K562 (cell line): ENCODE results near the gene GP1BA. TPM values are rescaled to one million over a fixed set of nuclear protein-coding genes. Genes with fewer than 3 reads are reported as not detected.

Experiments
- ATAC-seq: fragments of 200-7000 bp; cut with Tn5 transposase; 3 replicates; pipeline ENCODE4 v1.9.1; 2020; ENCODE audit warnings: moderate library complexity
- BruUV-seq: library from RNA; stranded (reverse); fragments of 400-500 nt; replicated peaks from 2 replicates; lab custom pipeline; 2021; lab: Mats Ljungman, UMichigan
- CTCF ChIA-PET: fragments of 300-600 bp; formaldehyde crosslinking; extraction: SDS; loops from one replicate; lab custom pipeline; 2021; ENCODE audit warnings: low intra/inter-chr PET ratio; lab: Yijun Ruan, JAX
- POLR2A ChIA-PET: fragments of 300-600, 350-650 bp; sonication (Branson Sonifier 250); formaldehyde crosslinking; extraction: SDS; loops from one replicate; lab custom pipeline; 2021; ENCODE audit warnings: antibody characterized with exemption, inconsistent platforms; lab: Yijun Ruan, JAX
- DNase-seq, 4 experiments: peaks; one replicate each; pipeline versions ENCODE4 v3.0.0 to v3.0.0-alpha.2; 2011 to 2018; ENCODE audit warnings: low spot score in 3 of 4, mixed read lengths in 3 of 4; ENCODE audit errors: extremely low read depth in 1 of 4
- FAIRE-seq: peaks from 2 replicates; lab custom pipeline; 2011; peaks lifted over from hg19 to GRCh38; lab: Jason Lieb, UNC
- H2AFZ ChIP-seq: 2 replicates; pipeline ENCODE4 v1.6.0; 2011; ENCODE audit warnings: low read depth, low read length, control low read depth, inconsistent platforms
- H3K27ac ChIP-seq: fragments of 200-600 bp; 3 replicates; pipeline ENCODE4 v1.8.0; 2011; ENCODE audit warnings: low read depth, mild to moderate bottlenecking, control low read depth, inconsistent platforms, low read length, moderate library complexity, mixed read lengths; ENCODE audit errors: extremely low read depth
- H3K27me3 ChIP-seq, 2 experiments: fragments of 300-600 bp in 1 of 2; 2 replicates in 1 of 2; 3 replicates in 1 of 2; pipeline versions ENCODE4 v1.6.0 to v1.8.0; 2011; ENCODE audit warnings: inconsistent platforms in 2 of 2, low read length in 2 of 2, mild to moderate bottlenecking in 1 of 2, mixed read lengths in 1 of 2, moderate library complexity in 1 of 2; ENCODE audit not compliant: control insufficient read depth in 2 of 2, insufficient read depth in 2 of 2
- H3K36me3 ChIP-seq: fragments of 300-600 bp; 3 replicates; pipeline ENCODE4 v1.8.0; 2011; ENCODE audit warnings: mild to moderate bottlenecking, low read length, inconsistent platforms; ENCODE audit not compliant: control insufficient read depth, insufficient read depth
- H3K4me1 ChIP-seq, 2 experiments: fragments of 200-600 bp in 1 of 2; replicated peaks in 1 of 2; 2 replicates in 1 of 2; 3 replicates in 1 of 2; pipeline versions ENCODE4 v1.5.1 to v1.8.0; 2011; ENCODE audit warnings: inconsistent platforms in 2 of 2, low read length in 2 of 2, mild to moderate bottlenecking in 1 of 2, mixed read lengths in 1 of 2, moderate library complexity in 1 of 2; ENCODE audit not compliant: control insufficient read depth in 2 of 2, insufficient read depth in 2 of 2
- H3K4me2 ChIP-seq: 2 replicates; pipeline ENCODE4 v1.6.1; 2011; ENCODE audit warnings: low read length, control low read depth, inconsistent platforms, mixed read lengths; ENCODE audit not compliant: insufficient read depth
- H3K4me3 ChIP-seq: fragments of 200-600 bp; sonication (generic), shearing (Covaris generic); 2 replicates; pipeline ENCODE4 v1.5.1; 2016; ENCODE audit warnings: control low read depth, inconsistent platforms
- H3K79me2 ChIP-seq: fragments of 200-600 bp; 3 replicates; pipeline ENCODE4 v1.8.0; 2011; ENCODE audit warnings: low read length, inconsistent platforms; ENCODE audit not compliant: control insufficient read depth, insufficient read depth
- H3K9ac ChIP-seq, 2 experiments: 2 replicates each; pipeline versions ENCODE4 v1.6.0 to v1.6.1; 2011; ENCODE audit warnings: low read depth in 2 of 2, low read length in 2 of 2, control low read depth in 1 of 2, inconsistent platforms in 1 of 2, mild to moderate bottlenecking in 1 of 2, mixed read lengths in 1 of 2; ENCODE audit not compliant: insufficient read depth in 1 of 2
- H3K9me1 ChIP-seq: one replicate; pipeline ENCODE4 v1.6.0; 2011; ENCODE audit warnings: inconsistent platforms, mild to moderate bottlenecking, low read length, moderate library complexity; ENCODE audit not compliant: control insufficient read depth, insufficient read depth
- H3K9me3 ChIP-seq: replicated peaks from 2 replicates; pipeline ENCODE4 v1.5.1; 2011; ENCODE audit warnings: low read depth, low read length, inconsistent platforms; ENCODE audit not compliant: control insufficient read depth, insufficient read depth
- H4K20me1 ChIP-seq: replicated peaks from 2 replicates; pipeline ENCODE4 v1.6.1; 2011; ENCODE audit warnings: low read length, inconsistent platforms, mixed read lengths; ENCODE audit not compliant: control insufficient read depth, insufficient read depth
- ESRRB ChIP-seq: fragments of 250-450 bp; sonication (Bioruptor Pico); IDR thresholded peaks from 2 replicates; pipeline ENCODE4 v1.5.0; 2020; ENCODE audit warnings: mild to moderate bottlenecking, moderate library complexity, borderline replicate concordance
- KAT2B ChIP-seq: IDR thresholded peaks from one replicate; pipeline ENCODE4 v1.6.1; 2012; ENCODE audit warnings: low read depth, mild to moderate bottlenecking, control low read depth, inconsistent platforms, low read length, moderate library complexity
- RBM15 ChIP-seq: fragments of 200-400 bp; formaldehyde crosslinking; IDR thresholded peaks from 2 replicates; pipeline ENCODE4 v1.6.1; 2018; ENCODE audit warnings: mild to moderate bottlenecking, low read length, moderate library complexity; ENCODE audit not compliant: insufficient read depth
- RBM25 ChIP-seq: fragments of 200-400 bp; formaldehyde crosslinking; IDR thresholded peaks from 2 replicates; pipeline ENCODE4 v1.6.1; 2018; ENCODE audit warnings: low read length, low read depth, moderate library complexity; ENCODE audit not compliant: severe bottlenecking
- SIN3A ChIP-seq, 2 experiments: fragments of 150-350 bp in 1 of 2; IDR thresholded peaks; 2 replicates each; pipeline ENCODE4 v1.6.1; 2011 to 2016; ENCODE audit warnings: borderline replicate concordance in 2 of 2, low read depth in 2 of 2, low read length in 2 of 2, mild to moderate bottlenecking in 2 of 2, moderate library complexity in 2 of 2; ENCODE audit not compliant: control insufficient read depth in 1 of 2
- ZNF311 ChIP-seq: fragments of 250-450 bp; sonication (Bioruptor Pico); IDR thresholded peaks from 2 replicates; pipeline ENCODE4 v1.4.0; 2020; ENCODE audit warnings: mild to moderate bottlenecking, moderate library complexity
- WGBS: fragments of 100-300 bp; shearing (Covaris generic); methylation state at CpG from one replicate; pipeline ENCODE4 v1.1.6; 2016; ENCODE audit warnings: low coverage, mixed read lengths; ENCODE audit not compliant: insufficient coverage; ENCODE audit errors: missing lambda C conversion rate; 5-methylcytosine and 5-hydroxymethylcytosine counted together
- in situ Hi-C: fragments of 300-500 bp; cut with MboI; formaldehyde crosslinking; loops from 4 replicates; pipeline ENCODE4 v1.15.0; 2018; ENCODE audit warnings: inconsistent platforms, mixed read lengths
- intact Hi-C: fragments of 100-400 bp; cut with micrococcal nuclease; formaldehyde crosslinking; loops from 2 replicates; pipeline ENCODE4 v1.14.2; 2022
- polyA plus RNA-seq, 8 experiments: library from polyadenylated mRNA; depleted of rRNA in 4 of 8; stranded (reverse) in 5 of 8; unstranded in 3 of 8; fragments of >200 nt; fragmentation: Nextera tagmentation in 2 of 8; fragmentation: Illumina TruSeq in 1 of 8; extraction: Ambion mirVana in 2 of 8; extraction: Trizol in 1 of 8; gene quantifications; 2 replicates each; pipeline versions ENCODE4 v1.2.1 to v1.2.3, GENCODE V29; 2011 to 2014; ENCODE audit warnings: inconsistent platforms in 1 of 8, missing spikeins in 1 of 8
- total RNA-seq, 7 experiments: library from RNA; depleted of rRNA in 6 of 7; stranded (reverse); fragments of >200 nt in 6 of 7; fragmentation: Illumina TruSeq in 2 of 7; extraction: Trizol in 2 of 7; gene quantifications; 2 replicates each; pipeline versions ENCODE4 v1.2.1 to v1.2.3, GENCODE V29; 2011 to 2021; ENCODE audit warnings: low replicate concordance in 1 of 7
- TF ChIP-seq, protein P1 (sequence below): fragments of 200-600 bp; sonication (generic); IDR thresholded peaks from one replicate; pipeline ENCODE4 v1.6.1; 2012; ENCODE audit warnings: mild to moderate bottlenecking, low read depth, low read length, inconsistent platforms
- TF ChIP-seq, protein P2 (sequence below): fragments of 450-650 bp; formaldehyde crosslinking; IDR thresholded peaks from 2 replicates; pipeline ENCODE4 v1.4.0; 2020; ENCODE audit warnings: mild to moderate bottlenecking

The GP1BA gene
- total and polyA plus RNA-seq, 9 of the 15 experiments (the other 6 are each of a cell fraction or from before 2014, with no cell fraction given), result 0.01 TPM; not detected in 8

DNA sequence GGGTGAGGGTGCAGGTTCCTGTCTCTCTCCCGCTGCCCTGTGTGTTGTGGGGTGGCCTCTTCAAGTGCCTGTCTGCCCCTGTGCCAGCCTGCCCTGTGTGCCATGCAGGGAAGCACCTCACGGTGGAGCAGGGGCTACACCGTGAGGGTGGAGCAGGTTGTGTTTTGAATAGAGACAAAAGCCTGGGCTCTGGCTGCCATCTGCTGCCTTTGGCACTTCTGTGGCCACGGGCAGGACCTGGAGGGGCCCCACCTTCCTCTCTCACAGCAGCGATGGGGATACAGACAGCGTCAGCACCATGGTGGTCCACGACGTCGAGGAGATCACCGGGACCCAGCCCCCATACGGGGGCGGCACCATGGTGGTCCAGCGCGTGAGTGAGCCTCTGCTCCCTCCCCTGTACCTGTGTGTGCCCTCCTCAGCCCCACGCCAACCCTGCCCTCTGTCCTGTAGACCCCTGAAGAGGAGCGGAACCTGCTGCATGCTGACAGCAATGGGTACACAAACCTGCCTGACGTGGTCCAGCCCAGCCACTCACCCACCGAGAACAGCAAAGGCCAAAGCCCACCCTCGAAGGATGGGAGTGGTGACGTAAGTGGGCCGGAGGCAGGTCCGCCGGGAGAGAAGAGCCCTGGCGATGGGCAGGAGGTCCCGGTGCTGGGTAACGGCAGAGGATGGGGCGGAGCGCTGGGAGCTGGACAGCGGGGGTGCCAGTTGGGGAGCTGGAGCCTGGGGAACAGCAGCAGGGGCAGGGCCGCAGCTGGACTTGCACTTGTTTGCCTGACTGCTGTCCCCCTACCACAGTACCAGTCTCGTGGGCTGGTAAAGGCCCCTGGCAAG is 38.1 kb upstream of the GP1BA start:
- Histone ChIP-seq H3K4me3 (no peak overlapping the region), H3K79me2 (no peaks in the 10 kb centered on the region), H3K9me3 (no peaks in the 10 kb centered on the region), H3K9ac (no peak overlapping the region), H2AFZ (no peak overlapping the region), H3K9me1 (no peaks in the 10 kb centered on the region), H3K27ac (no peak overlapping the region), H3K4me2 (no peak overlapping the region), H3K27me3 (no peaks in the 10 kb centered on the region), H4K20me1 (0 out of 2 replicates have a peak, but pooled peaks cover 1% of the 10 kb centered on the region), H3K4me1 (peaks cover 0 to 23% of the 10 kb centered on the region in 2 experiments; a peak in 2 of 5 replicates), H3K36me3 (peaks cover 71% of the 10 kb centered on the region; the same call in 2 of the 3 replicates)
- ATAC-seq, result no peak
- FAIRE-seq, result no peak
- POLR2A ChIA-PET, result no interaction called here
- intact Hi-C loops, result no loop called here
- 96% methylated on average over 12 of the region's 31 CpGs for WGBS
- in situ Hi-C loops, result no loop called here
- no TSS peak for BruUV-seq
- CTCF ChIA-PET, result no interaction called here
- DNase-seq, result no peak
- TF ChIP-seq KAT2B (no peak), RBM25 (no peak), RBM15 (no peak), ESRRB (no peak), SIN3A (IDR thresholded peaks at IDR 0.05; ENCODE audit: borderline replicate concordance in 2 of 2, control insufficient read depth in 1 of 2, low read depth in 2 of 2, low read length in 2 of 2) (no peak), ZNF311 (CRISPR knock-in tag) (no peak)
- TF ChIP-seq, protein P1, sequence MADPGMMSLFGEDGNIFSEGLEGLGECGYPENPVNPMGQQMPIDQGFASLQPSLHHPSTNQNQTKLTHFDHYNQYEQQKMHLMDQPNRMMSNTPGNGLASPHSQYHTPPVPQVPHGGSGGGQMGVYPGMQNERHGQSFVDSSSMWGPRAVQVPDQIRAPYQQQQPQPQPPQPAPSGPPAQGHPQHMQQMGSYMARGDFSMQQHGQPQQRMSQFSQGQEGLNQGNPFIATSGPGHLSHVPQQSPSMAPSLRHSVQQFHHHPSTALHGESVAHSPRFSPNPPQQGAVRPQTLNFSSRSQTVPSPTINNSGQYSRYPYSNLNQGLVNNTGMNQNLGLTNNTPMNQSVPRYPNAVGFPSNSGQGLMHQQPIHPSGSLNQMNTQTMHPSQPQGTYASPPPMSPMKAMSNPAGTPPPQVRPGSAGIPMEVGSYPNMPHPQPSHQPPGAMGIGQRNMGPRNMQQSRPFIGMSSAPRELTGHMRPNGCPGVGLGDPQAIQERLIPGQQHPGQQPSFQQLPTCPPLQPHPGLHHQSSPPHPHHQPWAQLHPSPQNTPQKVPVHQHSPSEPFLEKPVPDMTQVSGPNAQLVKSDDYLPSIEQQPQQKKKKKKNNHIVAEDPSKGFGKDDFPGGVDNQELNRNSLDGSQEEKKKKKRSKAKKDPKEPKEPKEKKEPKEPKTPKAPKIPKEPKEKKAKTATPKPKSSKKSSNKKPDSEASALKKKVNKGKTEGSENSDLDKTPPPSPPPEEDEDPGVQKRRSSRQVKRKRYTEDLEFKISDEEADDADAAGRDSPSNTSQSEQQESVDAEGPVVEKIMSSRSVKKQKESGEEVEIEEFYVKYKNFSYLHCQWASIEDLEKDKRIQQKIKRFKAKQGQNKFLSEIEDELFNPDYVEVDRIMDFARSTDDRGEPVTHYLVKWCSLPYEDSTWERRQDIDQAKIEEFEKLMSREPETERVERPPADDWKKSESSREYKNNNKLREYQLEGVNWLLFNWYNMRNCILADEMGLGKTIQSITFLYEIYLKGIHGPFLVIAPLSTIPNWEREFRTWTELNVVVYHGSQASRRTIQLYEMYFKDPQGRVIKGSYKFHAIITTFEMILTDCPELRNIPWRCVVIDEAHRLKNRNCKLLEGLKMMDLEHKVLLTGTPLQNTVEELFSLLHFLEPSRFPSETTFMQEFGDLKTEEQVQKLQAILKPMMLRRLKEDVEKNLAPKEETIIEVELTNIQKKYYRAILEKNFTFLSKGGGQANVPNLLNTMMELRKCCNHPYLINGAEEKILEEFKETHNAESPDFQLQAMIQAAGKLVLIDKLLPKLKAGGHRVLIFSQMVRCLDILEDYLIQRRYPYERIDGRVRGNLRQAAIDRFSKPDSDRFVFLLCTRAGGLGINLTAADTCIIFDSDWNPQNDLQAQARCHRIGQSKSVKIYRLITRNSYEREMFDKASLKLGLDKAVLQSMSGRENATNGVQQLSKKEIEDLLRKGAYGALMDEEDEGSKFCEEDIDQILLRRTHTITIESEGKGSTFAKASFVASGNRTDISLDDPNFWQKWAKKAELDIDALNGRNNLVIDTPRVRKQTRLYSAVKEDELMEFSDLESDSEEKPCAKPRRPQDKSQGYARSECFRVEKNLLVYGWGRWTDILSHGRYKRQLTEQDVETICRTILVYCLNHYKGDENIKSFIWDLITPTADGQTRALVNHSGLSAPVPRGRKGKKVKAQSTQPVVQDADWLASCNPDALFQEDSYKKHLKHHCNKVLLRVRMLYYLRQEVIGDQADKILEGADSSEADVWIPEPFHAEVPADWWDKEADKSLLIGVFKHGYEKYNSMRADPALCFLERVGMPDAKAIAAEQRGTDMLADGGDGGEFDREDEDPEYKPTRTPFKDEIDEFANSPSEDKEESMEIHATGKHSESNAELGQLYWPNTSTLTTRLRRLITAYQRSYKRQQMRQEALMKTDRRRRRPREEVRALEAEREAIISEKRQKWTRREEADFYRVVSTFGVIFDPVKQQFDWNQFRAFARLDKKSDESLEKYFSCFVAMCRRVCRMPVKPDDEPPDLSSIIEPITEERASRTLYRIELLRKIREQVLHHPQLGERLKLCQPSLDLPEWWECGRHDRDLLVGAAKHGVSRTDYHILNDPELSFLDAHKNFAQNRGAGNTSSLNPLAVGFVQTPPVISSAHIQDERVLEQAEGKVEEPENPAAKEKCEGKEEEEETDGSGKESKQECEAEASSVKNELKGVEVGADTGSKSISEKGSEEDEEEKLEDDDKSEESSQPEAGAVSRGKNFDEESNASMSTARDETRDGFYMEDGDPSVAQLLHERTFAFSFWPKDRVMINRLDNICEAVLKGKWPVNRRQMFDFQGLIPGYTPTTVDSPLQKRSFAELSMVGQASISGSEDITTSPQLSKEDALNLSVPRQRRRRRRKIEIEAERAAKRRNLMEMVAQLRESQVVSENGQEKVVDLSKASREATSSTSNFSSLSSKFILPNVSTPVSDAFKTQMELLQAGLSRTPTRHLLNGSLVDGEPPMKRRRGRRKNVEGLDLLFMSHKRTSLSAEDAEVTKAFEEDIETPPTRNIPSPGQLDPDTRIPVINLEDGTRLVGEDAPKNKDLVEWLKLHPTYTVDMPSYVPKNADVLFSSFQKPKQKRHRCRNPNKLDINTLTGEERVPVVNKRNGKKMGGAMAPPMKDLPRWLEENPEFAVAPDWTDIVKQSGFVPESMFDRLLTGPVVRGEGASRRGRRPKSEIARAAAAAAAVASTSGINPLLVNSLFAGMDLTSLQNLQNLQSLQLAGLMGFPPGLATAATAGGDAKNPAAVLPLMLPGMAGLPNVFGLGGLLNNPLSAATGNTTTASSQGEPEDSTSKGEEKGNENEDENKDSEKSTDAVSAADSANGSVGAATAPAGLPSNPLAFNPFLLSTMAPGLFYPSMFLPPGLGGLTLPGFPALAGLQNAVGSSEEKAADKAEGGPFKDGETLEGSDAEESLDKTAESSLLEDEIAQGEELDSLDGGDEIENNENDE, result no peak
- TF ChIP-seq, protein P2, sequence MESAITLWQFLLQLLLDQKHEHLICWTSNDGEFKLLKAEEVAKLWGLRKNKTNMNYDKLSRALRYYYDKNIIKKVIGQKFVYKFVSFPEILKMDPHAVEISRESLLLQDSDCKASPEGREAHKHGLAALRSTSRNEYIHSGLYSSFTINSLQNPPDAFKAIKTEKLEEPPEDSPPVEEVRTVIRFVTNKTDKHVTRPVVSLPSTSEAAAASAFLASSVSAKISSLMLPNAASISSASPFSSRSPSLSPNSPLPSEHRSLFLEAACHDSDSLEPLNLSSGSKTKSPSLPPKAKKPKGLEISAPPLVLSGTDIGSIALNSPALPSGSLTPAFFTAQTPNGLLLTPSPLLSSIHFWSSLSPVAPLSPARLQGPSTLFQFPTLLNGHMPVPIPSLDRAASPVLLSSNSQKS (CRISPR knock-in tag), result no peak
